RWPE1 (cell line): ENCODE results near the gene FRMPD1.

Source experiments
- CTCF ChIA-PET: fragments of 350-600 bp; sonication (Branson Sonifier 250); formaldehyde crosslinking; extraction: SDS; loops from one replicate; lab custom pipeline; 2021; lab: Yijun Ruan, JAX
- POLR2A ChIA-PET: fragments of 400-600 bp; formaldehyde crosslinking; extraction: SDS; loops from one replicate; lab custom pipeline; 2020; ENCODE audit warnings: antibody characterized with exemption; ENCODE audit not compliant: low non-redundant PET; lab: Yijun Ruan, JAX
- DNase-seq: peaks from one replicate; pipeline ENCODE4 v3.0.0; 2012; ENCODE audit warnings: low spot score
- H3K27ac ChIP-seq: fragments of 450-650 bp; 2 replicates; pipeline ENCODE4 v1.5.1; 2017
- CTCF ChIP-seq: fragments of 450-650 bp; conservative IDR thresholded peaks from 2 replicates; pipeline ENCODE4 v1.5.1; 2017; ENCODE audit warnings: low read depth, mild to moderate bottlenecking

The FRMPD1 gene

GRCh38 chr9:37715260-37715659 lies 64.5 kb downstream of the FRMPD1 start:
- DNase-seq = no peak
- no peak overlapping the region for H3K27ac ChIP-seq
- no peak for TF ChIP-seq CTCF
- ChIA-PET POLR2A (no interaction called here), CTCF (no interaction called here)

GRCh38 chr9:37715991-37716505 lies 65.3 kb downstream of the FRMPD1 start:
- DNase-seq = no peak
- ChIA-PET CTCF (interaction anchor here (0.6 kb wide), 2 partner anchors 114 to 141 kb away, joined by 4 read pairs; no protein-coding TSS in a partner anchor), POLR2A (no interaction called here)
- H3K27ac ChIP-seq = no peak overlapping the region
- no peak for TF ChIP-seq CTCF

GRCh38 chr9:37719526-37719925 lies 68.8 kb downstream of the FRMPD1 start:
- no peak for TF ChIP-seq CTCF
- H3K27ac ChIP-seq = no peak overlapping the region
- DNase-seq = no peak
- ChIA-PET POLR2A (no interaction called here), CTCF (no interaction called here)

GRCh38 chr9:37727013-37727412 lies 76.3 kb downstream of the FRMPD1 start:
- TF ChIP-seq CTCF = no peak
- POLR2A ChIA-PET = no interaction called here
- CTCF ChIA-PET = no interaction called here
- H3K27ac ChIP-seq = no peak overlapping the region
- DNase-seq = no peak

GRCh38 chr9:37729499-37729898 lies 78.7 kb downstream of the FRMPD1 start:
- CTCF ChIA-PET = interaction anchor here (0.5 to 0.6 kb wide), 2 partner anchors 462 to 749 kb away, joined by 3 read pairs; no protein-coding TSS in a partner anchor
- POLR2A ChIA-PET = no interaction called here
- DNase-seq = peak; percentile 88
- H3K27ac ChIP-seq = peak overlapping the region; percentile 41; the same call in 1 of the 2 replicates
- TF ChIP-seq CTCF = no peak

GRCh38 chr9:37730256-37730655 lies 79.5 kb downstream of the FRMPD1 start:
- H3K27ac ChIP-seq = no peak overlapping the region
- no peak for TF ChIP-seq CTCF
- DNase-seq = peak; percentile 41
- ChIA-PET POLR2A (no interaction called here), CTCF (no interaction called here)
